PC-9 (cell line): ENCODE measurements around the gene MPPED2.

ENCODE experiments used
- EZH2 ChIP-seq: fragments of 200-600 bp; sonication (generic); IDR thresholded peaks from 2 replicates; pipeline ENCODE4 v1.8.0; 2017; ENCODE audit warnings: antibody characterized with exemption, low read depth
- TF ChIP-seq, protein P1 (sequence below): fragments of 200-600 bp; sonication (generic); conservative IDR thresholded peaks from 2 replicates; pipeline ENCODE4 v1.6.1; 2017; ENCODE audit warnings: mixed run types, antibody characterized with exemption, mild to moderate bottlenecking, moderate library complexity

DNA sequence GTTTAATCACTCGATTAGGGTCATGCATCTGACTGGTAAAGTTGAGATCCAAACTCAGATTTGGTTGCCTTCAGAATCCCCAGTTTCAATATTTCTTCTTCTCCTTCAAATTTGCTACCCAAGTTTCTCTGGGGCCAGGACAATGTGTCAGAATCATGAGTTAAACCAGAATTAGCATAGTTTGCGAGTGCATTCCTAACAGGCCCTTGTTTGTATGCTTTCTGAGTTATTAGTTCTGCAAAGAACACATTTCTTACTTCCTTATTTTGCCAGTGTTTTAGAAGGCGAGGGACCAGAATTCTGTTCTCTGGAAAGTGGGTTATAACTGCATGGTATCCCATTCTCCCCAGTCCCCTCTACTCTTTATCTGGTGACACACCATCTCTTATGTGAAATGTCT, 151.3 kb downstream of the MPPED2 start:
- TF ChIP-seq, protein P1, sequence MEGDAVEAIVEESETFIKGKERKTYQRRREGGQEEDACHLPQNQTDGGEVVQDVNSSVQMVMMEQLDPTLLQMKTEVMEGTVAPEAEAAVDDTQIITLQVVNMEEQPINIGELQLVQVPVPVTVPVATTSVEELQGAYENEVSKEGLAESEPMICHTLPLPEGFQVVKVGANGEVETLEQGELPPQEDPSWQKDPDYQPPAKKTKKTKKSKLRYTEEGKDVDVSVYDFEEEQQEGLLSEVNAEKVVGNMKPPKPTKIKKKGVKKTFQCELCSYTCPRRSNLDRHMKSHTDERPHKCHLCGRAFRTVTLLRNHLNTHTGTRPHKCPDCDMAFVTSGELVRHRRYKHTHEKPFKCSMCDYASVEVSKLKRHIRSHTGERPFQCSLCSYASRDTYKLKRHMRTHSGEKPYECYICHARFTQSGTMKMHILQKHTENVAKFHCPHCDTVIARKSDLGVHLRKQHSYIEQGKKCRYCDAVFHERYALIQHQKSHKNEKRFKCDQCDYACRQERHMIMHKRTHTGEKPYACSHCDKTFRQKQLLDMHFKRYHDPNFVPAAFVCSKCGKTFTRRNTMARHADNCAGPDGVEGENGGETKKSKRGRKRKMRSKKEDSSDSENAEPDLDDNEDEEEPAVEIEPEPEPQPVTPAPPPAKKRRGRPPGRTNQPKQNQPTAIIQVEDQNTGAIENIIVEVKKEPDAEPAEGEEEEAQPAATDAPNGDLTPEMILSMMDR = no peak
- no peak for TF ChIP-seq EZH2
